Esophagus muscularis mucosa (tissue), 4 donors: ENCODE measurements around the gene RNF111.

Source experiments
- CTCF ChIP-seq, 3 experiments: fragments of 200-600 bp in 2 of 3; fragments of 450-650 bp in 1 of 3; sonication (generic) in 2 of 3; IDR thresholded peaks; one replicate each; pipeline ENCODE4 v1.5.1; 2017 to 2019; ENCODE audit warnings: antibody characterized with exemption in 3 of 3, mild to moderate bottlenecking in 2 of 3, moderate library complexity in 1 of 3
- EP300 ChIP-seq: sonication (generic); formaldehyde crosslinking; IDR thresholded peaks from one replicate; pipeline ENCODE4 v1.6.1; 2017; ENCODE audit warnings: antibody characterized with exemption
- POLR2A ChIP-seq: fragments of 450-650 bp; IDR thresholded peaks from one replicate; pipeline ENCODE4 v1.6.1; 2017; ENCODE audit warnings: antibody characterized with exemption, moderate library complexity, mild to moderate bottlenecking, low read depth
- POLR2AphosphoS5 ChIP-seq, 2 donors: sonication (generic); formaldehyde crosslinking; IDR thresholded peaks; one replicate each; pipeline ENCODE4 v1.6.1; 2017; ENCODE audit warnings: antibody characterized with exemption in 2 of 2

GRCh38 chr15:59039225-59039624 is 51.8 kb downstream of the RNF111 start:
- TF ChIP-seq CTCF (IDR thresholded peaks at IDR 0.05): no peak
- no peak for TF ChIP-seq POLR2AphosphoS5 (IDR thresholded peaks at IDR 0.05)
- no peak for TF ChIP-seq EP300
- no peak for TF ChIP-seq POLR2A
